Forelimb muscle (tissue), 1 donor: ENCODE measurements around the gene SLC1A2. TPM values are rescaled to one million over a fixed set of nuclear protein-coding genes. Genes with fewer than 3 reads are reported as not detected.

Experiments used
- DNase-seq: peaks from one replicate; pipeline ENCODE4 v3.0.0-alpha.2; 2013; ENCODE audit warnings: low read depth
- polyA plus RNA-seq: library from polyadenylated mRNA; unstranded; fragments of 120-200 nt; gene quantifications from one replicate; pipeline ENCODE4 v1.2.1, GENCODE V29; 2013; ENCODE audit not compliant: insufficient read length

The SLC1A2 gene
- polyA plus RNA-seq, 1 donor: 0.99 TPM

DNA sequence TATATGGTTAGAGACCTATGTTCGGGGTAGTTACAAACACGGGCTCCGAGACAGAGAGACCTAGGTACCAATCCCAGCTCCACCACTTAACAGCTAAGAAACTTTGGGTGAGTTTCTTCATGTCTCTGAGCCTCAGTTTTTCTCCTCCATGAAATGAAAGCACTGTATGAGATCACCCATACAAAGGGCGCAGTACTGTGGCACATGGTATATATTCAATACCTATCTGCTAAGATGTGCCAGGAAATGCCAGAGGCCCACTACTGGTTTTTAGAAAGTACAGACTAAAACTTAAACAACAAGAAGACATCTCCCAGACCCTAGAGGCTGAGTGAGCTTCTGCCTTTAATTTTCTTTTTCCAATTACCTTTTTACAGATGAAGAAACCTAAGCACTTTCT is 69.5 kb downstream of the SLC1A2 start:
- DNase-seq: no peak

DNA sequence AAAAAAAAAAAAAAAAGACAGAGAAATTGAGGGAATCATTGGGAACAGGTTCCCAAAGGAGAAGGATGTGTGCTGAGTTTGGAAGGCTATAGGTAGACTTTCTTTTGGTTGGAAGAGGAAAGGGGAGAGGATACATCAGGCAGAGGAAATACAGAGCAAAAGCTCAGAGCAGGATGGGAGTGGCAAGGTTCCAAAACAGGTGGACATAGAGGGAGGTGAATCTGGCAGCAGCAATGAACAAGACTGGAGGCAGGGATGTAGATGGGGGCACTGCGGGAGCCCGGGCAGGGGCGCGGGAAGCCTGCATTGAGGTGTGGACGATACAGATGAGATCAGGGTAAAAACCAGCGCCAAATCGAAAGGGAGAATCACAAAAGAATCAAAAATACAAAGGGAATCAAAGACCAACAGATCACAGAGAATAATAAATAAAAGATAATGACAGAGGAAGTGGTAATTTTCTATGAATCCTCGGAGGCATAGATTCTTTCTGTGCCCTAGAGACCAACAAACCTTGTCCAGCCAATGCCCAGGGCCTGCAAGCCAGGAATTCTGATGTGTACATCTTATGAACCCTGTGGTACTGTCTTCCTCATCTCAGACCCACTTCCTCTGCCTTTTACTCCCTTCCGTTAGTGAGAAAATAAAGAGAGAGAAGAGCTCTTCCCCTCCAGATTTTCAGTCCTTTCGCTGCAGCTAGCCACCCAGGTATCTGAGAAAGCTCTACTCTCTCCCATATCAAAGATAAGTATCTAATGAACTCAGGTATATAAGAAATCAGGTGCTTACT is 70.3 kb downstream of the SLC1A2 start:
- no peak for DNase-seq

DNA sequence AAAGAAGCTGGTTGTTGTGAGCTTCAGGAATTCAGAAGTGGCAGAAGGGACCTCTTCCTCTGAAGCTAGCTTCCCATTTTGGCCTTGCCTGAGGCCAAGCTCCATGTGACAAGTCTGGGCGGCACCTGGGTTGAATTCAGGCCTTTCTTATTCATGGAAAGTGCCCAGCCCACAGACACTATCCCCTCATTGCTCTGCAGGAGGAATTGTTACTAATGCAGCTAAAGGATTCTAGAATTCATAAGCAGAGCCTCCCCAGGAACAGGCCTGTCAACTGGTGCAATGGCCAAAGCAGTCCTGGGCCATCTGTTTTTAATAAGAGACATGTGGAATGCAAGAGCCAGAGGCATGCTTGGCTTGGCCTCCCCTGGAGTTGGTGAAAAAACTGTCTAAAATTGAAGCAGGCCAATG is 71.4 kb downstream of the SLC1A2 start:
- no peak for DNase-seq

DNA sequence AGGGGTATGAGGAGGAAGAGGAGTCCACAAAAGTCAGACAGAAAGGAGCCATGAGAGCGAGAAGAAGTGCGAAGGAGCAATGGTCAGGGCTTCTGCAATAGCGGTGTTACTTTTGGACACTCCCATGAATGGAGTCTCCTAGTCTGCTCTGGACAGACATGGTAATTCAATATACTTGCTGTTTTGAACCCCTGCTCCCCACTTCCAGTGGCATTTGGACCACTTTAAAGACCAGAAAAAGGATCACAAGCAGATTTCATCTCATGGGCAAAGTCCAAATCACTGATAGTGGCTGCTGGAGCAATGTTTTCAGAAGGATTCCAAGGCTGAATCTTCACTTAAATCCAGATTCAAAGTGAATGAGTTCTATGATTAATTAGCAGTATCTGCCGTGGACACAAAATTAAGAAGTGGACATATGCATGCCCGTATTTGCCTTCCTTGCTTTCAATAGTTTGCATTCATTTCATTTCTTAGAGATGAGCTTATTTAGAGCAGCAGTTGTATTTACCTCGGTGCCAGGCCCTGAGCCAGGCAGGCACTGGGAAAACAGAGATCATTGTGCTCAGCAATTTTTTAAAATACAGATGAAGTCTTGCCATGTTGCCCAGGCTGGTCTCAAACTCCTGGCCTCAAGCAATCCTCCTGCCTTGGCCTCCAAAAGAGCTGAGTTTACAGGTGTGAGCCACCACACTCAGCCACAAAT is 72.0 kb downstream of the SLC1A2 start:
- no peak for DNase-seq

DNA sequence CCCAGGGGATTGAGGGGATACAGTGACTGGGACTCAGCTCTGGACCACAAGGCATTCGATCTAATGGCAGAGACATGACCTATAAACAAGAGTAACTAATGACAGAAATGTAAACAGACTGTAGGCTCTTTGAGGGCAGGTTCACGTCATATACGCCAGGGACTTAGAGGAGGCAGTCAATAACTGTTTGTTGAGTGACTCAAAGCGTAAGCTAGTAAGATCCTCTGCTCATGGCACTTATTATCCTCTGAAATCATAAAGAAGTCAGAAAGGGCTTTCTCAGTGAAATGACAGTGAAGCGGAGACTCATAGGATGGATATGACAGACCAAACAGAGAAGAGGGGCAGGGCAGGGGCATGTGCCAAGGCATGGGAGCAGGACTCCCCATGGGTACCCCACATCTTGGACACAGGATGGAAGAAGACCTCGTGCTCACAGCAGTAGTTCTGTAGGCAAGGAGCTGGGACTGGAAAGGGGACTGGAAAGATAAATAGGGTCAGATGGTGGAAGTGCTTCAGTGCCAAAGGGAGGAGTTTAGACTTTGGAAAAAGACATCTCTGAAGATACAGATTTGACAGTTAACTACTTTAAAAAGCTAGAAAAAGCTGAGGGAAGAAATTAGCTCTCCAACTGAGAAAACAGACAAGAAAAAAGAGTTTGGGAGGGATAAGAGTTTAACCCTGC is 72.7 kb downstream of the SLC1A2 start:
- DNase-seq: no peak

DNA sequence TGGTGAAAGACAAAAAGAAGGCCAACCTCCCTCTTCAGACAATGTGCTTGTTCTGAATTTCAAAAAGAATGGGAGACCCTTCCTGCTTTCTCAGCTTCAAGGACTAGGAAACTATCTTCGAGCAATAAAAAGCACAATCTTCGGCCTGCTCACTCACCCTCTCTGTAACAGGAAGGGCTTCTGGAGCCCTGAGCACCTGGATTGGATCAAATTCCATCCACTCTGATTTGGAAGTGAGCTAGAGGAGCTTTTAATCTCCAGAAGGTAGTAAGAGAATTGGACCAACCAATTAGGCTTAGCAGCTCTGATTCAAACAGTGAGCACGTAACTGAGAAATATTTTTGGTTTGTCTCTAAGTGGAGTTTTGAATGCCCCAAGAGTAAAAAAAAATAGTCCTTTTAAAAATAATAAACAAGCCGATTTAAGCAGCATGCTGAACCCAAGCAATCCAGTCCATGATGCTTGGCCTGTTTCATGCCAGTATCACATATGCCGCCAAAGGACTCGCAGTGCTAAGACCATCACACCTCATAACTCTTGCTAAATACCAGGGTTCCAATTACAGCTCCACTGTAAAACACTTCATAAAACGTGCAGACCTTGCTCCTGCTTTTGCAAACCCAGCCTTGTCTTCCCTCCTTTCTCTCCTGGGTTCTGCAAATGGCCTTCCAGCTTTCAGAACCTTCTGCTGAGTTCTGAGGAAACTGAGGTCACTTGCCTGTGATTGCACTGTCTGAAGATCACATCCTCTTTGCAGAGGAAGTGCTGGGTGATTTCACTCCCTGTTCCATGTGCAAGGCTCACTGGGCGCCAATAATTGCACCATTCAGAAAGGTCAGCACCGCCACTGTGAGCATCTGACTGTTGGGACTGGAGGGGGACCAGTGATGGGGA is 74.4 kb downstream of the SLC1A2 start:
- no peak for DNase-seq

DNA sequence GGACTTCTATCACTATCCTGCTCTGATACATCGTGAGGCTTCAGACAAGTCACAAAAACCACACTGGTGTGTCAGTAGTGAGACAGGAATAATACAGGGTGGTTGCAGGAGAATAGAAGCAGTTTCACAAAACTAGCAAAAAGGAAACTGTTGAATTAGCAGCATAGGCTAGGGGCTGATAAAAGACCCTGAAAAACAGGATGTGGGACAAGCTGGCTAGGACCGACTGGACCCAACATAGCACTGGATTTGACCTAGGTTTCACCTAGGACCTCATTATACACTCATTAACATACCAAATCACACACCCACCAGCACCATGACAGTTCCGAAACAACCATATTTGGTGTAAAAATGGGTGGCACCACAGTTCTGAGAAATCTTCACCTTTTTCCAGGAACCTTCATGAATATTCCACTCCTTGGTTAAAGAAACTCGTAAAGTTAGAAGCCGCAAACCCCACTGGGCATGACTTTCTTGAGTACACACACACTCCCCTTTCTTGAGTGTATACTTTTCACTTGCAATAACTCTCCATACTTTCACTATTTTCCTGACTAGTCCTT is 76.2 kb downstream of the SLC1A2 start:
- no peak for DNase-seq

DNA sequence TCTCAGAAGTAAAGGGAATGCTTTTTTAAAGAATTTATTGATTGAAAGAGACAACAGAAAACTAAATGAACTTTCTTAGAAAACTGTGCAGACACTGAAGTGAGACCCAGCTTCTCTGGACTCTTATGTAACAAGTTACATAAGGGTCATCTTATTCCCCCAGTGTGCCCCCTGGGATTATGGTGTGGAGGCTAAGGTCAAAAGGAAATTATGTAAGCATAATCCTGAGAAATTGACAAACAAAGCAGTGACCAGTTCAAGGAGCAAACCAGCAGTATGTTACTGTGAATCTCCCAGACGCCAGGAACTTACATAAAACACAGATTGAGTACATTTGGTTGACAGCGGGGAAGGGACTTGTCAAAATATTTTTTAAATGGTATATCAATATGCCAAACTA is 78.6 kb downstream of the SLC1A2 start:
- no peak for DNase-seq

DNA sequence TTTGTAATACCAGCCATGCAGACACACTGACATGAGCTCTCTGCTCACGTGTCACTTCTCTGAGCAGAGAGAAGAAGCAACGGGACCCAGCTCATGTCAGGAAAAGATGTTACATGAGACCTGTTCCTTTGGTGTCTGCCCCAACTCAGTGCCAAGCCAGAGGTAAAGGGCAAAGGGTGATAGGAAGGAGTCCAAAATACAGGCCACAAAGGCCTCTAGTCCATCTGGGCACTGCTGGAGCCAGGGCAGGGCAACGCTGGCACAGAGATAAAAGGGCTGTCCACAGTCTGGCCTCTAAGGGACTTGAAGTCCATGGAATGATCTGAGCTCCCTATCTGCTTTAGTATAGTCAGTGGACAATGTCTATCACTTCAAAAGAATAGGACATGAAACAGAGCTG is 79.3 kb downstream of the SLC1A2 start:
- no peak for DNase-seq

DNA sequence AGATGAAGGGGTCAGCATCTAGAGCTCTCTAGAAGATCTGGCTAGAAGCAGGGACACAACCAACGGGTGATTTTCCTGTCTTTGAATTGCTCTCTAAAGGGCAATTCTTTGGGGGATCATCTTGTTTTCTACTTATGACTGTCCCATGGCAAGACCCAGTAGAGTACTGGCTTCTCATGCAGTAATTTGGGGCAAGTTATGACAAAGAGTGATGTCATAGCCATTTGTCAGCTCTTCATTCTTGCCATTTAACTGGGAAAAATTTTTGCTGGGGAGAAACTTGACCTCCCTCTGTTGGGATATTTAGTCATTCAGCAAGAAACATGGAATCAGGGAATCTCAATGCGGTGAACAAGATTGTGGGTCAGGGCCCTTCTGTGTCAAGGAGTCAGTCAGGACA is 80.4 kb downstream of the SLC1A2 start:
- no peak for DNase-seq

DNA sequence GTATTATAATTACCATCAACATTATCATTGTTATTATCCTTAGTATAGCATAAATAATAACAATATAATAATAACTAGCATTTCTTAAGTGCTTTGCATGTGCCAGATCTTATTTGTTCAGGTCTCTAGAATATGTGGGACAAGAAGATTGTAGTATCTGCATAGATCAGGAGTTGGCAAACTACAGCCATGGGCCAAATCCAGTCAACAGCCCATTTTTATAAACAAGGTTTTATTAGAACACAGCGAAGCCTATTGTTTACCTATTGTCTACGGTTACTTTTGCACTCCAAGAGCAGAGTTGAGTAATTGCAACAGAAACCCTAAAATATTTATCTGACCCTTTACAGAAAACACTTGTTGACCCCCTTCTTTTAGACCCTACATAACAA is 81.4 kb downstream of the SLC1A2 start:
- DNase-seq: no peak

DNA sequence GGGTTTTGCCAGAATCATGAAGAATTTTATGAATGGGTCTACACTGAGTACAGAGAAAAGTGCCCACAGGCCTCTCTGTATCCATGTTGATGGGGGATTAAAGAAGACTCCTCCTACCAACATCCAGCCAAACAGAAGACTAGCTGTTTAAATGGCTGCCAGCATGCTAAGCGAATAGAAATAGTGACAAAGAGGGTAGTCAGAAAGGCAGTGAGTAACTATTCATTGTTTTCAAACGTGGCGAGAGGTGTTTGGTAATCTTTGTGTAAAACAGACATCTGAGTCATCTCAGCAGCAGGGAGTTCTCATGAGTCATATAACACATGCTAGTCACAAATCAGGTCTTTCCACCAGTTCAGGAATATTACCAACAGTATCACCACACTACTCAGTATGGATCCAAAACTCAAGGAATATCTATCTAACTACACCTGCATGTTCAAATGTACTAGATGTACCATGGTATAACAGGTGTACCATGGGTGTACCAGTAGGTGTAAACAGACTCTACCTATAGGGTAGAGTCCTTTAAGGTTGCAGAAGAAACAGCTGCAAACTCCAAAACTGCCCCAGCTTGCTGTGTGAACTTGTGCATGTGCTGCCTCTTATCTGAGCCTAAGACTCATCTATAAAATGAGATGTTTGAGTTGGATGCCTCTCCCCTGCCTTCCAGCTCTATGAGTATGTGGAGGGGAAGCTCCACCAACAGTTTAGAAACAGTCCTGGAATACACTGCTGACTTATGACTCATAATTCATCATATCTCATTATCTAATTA is 82.0 kb downstream of the SLC1A2 start:
- no peak for DNase-seq

DNA sequence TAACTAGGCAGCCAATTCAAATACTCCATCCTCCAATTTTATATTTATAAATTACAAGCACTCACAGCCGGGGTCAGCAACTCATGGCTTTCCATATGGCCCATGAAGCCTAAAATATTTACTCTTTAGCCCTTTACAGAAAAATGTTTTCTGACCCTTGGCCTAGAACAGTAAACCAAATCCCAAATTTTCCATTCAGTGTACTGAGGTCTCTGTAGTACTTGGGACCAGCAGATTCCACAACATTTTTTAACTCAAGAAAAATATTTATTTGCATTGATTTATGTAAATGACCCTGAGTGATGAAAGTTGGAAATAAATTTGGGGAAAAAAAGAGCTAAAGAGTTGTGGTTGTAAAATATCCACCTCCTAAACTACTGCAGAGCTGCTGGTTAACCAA is 82.6 kb downstream of the SLC1A2 start:
- DNase-seq: no peak

DNA sequence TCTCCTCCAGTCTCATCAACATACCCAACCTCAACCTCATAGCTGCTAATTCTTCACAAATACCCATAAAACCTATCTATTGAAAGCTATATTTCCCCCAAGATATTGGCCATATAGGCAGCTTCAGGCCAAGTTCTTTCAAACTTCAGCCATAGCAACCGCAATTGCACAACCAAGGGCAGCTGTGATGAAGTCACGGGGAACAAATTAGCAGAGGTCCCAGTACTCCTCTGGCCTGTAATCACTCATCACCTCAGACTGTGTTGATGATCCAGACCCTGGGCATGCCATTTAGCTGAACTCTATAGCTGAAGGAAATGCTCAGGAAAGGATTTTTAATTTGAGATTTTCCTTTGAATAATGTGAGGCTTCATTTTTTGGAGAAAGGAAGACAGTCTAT is 84.1 kb downstream of the SLC1A2 start:
- DNase-seq: no peak

DNA sequence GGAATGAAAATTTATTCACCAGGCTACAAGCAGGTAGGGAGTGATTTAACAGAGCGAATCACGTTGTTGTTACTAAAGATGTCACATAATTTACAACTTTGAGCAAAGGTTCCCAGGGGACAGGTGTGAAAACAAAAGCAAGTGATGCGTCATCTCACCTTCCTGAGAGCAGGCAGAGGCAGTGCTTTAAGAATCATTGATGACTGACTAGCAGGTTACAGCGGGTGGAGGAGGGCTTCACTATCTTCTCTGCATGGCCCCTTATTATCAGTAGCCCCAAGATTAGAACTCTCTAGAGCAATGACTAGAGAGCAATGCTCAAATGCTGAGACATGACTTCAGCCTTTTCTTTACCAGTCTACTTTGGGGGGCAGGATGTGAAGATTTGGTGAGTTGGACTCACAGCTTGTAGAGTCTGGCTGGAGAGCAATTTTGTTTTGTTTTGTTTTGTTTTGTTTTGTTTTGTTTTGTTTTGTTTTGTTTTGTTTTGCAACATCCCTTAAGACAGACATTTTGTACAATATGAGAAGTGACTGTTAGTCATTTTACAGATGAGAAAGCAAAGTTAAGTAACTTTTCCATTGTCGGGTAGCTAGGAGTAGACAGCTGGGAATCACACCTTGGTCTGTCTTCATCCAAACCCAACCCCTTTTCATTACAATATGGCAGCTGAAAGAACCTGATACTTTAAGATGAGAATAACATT is 84.8 kb downstream of the SLC1A2 start:
- no peak for DNase-seq

DNA sequence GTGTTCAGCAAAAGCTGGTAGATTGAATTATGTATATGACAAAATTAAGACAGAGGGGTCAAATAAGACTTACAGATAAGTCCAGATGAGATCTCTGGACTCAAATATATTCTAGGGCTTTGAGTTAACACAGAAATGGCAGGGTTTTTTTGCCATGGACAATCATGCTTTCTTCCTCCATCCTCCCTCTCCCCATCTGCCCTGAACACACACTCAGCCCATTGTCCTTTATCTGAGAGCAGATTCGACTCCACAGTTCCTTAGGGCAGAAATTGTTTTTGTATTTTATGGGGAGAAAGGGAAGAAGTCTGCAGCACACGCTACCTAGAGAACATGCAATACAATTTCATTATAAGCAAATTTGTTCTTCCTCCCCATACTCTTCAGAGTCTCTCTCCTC is 86.8 kb downstream of the SLC1A2 start:
- DNase-seq: no peak

DNA sequence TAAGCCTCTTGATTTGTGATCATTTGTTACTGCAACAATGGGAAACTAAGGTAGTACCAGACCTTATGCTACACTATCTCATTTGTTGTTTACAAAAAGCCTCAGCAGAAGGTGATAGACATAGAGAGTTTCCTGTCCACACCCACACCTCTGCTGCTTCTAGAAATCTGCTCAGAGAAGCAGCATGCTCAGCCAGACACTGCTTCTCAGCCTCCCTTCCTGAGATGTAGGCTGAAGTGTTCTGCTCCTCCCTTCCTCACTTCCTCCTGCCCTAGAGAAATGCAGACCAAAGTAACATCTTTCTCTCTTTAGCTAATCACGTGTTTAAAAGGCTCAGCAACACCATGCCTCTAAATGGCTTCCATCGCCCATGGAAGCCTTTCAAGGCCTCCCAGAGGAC is 88.4 kb downstream of the SLC1A2 start:
- DNase-seq: no peak

DNA sequence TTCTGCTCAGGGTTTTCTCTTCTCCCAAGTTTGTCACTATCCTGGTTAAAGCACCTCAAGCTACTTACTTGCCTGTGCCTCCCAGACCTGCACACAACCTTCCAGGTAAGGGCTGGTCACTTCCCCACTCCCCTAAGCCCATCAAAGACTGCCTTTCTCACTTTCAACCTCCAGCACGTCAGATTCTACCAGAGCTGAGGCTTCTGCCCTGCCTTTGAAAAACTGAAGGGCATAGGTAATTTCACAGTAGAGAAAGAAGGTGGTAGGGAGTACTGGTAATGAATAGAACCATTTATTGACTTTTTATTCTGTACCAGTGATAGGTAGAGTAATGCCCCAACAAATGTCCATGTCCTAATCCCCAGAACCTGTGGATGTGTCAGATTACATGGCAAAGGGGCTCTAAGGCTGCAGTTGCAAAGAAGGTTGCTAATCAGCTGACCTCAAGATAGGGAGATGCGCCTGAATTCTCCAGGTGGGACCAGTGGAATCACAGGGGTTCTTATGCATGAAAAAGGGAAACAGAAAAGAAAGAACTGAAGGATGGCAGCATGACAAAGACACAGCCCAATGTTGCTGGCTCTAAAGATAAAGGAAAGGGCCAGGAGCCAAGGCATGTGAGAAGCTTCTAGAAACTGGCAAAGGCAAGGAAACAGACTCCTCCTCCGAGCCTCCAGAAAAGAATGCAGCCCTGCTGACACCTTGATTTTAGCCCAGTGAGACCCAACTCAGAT is 89.0 kb downstream of the SLC1A2 start:
- DNase-seq: no peak

DNA sequence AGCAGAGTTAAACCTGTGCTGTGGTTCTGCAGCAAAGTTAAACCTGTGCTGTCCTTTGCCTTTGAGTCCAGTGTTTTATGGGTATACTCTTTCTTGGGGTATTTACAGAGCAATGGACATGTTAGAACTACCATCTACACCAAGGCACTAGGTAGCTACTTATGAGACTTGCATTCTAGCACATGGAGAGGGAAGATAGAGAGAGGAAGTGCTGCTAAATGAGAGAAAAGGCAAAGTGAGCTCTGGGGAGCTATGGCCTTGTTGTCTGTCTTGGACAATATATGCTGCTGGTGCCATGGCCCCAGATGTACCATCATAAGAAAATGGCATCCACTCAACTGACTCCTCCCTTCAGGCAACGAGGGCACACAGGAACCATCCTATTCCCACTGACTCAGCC is 91.5 kb downstream of the SLC1A2 start:
- no peak for DNase-seq
